GM12873 (cell line): ENCODE data around the gene LEFTY1.

ENCODE experiments used
- TF ChIP-seq, protein P1 (sequence below): IDR thresholded peaks from 2 replicates; pipeline ENCODE4 v1.5.1; 2012; ENCODE audit warnings: low read depth, mild to moderate bottlenecking, moderate library complexity, low read length, control low read depth; ENCODE audit not compliant: insufficient read depth; ENCODE audit errors: missing control alignments

Gene LEFTY1

DNA sequence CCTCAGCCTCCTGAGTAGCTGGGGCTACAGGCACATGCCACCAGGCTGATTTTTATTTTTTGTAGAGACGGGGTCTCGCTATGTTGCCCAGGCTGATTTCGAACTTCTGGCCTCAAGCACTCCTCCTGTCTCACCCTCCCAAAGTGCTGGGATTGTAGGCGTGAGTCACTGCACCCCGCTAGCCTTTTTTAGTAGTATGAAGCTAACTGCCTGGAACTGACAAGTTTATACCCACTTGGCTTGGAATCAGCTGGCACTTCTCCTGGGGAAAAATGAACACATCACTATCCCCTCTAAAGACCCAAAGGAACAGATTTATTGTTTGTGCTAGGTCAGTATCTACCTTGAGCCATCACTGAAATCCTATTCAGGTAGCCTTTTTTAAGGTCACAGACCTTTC lies 25.8 kb downstream of the LEFTY1 start:
- TF ChIP-seq, protein P1, sequence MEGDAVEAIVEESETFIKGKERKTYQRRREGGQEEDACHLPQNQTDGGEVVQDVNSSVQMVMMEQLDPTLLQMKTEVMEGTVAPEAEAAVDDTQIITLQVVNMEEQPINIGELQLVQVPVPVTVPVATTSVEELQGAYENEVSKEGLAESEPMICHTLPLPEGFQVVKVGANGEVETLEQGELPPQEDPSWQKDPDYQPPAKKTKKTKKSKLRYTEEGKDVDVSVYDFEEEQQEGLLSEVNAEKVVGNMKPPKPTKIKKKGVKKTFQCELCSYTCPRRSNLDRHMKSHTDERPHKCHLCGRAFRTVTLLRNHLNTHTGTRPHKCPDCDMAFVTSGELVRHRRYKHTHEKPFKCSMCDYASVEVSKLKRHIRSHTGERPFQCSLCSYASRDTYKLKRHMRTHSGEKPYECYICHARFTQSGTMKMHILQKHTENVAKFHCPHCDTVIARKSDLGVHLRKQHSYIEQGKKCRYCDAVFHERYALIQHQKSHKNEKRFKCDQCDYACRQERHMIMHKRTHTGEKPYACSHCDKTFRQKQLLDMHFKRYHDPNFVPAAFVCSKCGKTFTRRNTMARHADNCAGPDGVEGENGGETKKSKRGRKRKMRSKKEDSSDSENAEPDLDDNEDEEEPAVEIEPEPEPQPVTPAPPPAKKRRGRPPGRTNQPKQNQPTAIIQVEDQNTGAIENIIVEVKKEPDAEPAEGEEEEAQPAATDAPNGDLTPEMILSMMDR = no peak

DNA sequence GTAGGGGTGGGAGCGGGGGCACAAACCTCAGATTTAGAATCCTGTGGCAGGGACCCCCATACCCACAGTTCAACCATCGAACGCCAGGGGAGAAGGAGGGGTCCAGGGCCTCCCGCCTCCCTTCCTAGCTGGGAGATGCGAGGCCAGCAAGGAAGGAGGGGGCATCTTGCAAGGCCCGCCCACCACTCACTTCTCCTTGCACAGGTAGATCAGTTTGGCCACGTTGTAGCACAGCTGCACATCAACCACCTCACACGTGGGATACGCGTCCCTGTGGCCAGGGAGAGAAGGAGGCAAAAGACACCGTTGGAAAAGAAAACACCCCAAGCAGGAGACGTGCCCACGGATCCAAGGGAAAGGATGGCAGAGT lies 26.4 kb downstream of the LEFTY1 start:
- TF ChIP-seq, protein P1 = no peak

DNA sequence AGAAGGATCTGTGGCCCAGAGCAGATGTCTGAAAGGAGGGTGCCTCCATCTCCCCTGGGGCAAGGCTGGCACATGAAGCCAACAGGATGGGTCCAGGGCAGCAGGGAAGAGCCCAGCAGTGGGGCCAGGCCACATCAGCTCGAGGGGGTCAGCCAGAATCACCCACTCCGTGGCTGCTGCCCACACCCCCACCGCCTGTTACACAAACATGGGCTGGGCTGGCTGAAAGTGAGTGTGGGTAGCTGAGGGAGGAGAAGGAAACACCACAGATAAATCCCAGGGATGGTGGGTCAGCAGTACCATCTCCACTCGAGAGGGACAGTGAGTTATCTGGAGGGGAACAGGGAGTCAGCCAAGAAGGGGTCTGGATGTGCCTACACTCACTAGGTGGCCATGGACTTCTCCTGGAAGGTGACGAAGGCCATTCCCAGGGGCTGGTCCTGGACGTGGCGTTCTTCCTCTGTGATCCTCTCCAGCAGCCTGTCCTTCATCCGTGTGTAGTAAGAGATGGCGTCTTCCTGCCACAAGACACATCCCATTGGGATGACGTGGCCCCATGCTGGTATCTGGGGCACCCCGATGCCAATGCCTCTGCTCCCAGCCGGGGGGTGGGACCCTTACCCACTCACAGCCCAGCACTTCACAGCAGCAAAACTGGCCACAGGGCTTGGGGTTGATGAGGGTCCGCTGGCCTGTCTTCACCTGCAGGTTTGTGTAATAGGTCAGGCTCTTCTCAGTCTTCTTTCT lies 26.9 kb downstream of the LEFTY1 start:
- TF ChIP-seq, protein P1 = no peak

DNA sequence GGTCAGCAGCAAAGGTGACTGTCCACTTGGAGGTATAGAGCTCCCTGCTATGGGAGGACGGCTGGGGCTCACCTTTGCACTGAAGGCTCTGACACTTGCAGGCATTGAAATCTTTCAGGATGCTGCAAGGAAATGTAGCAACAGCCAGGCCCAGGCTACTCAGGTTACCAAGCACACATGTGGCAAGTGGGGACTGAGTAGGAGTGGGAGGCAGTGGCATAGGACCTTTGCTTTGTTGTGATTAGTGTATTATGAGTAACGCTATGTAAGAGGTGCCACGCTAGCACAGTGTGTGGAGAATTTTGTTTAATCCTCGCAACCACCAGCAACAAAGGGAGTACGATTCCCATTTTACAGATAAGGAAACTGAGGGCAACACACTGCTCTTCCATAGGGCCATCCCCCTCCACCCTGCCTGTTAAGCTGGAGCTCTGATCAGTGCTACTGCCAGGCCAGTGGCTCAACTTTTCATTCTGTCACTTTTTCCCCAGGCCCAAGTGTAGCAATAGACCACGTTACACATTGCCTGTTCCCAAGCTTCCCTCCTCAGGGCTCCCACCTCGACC lies 28.0 kb downstream of the LEFTY1 start:
- TF ChIP-seq, protein P1 = no peak

DNA sequence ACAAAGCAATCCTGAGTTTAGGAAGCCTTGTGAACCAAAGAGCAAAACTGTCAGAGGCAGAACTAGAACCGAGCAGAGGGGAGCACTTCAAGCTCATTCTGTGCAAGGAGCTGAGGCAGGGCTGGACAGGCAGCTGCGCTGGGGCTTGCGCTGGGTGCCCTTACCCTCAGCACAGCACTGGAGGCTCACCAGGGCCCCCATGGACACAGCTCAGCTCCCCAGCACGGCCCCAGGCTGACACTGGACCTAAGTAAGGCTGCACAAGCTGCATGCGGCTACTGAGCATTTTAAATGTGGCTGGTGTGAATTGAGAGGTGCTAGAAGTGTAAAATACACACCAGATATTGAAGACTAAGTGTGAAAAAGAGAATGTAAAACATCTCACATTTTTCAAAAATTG lies 28.8 kb downstream of the LEFTY1 start:
- TF ChIP-seq, protein P1 = no peak

DNA sequence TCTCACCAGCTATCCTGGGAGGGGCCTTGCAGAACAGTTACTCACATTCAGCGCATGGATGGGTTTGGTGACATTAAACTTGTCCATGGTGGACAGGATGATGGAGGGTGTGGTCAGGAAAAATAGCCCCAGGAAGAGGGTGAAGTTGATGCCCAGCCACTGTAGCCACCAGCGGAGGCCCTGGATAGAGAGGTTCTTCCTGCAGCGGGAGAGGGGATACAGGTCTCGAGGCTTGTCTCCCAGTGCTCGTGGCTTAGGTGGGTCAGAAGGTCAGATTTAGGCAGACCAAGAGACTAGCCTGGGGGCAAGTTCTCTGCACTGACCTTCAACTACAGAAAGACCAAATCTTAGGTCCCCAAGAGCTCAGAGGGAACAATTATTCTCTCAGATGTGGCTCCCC lies 29.8 kb downstream of the LEFTY1 start:
- TF ChIP-seq, protein P1 = no peak

DNA sequence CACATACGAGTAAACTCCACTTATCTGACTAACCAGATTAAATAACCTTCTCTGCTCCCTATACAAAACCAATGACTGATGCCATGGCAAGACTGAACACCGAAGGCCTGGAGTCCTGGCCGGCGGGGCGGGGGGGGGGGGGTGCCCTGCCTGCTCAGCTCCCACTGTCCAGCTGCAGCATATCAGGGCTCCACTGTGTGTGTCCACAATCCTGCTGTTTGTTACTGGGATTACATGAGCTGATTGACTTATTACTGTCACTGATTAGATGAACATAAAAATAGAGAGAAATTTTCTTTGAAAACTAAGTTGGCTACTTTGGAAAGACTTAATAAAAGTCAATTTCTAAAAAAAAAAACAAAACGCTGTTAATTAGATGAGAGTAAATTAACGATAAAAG lies 31.7 kb downstream of the LEFTY1 start:
- TF ChIP-seq, protein P1 = no peak
